Upper lobe of left lung (tissue), 4 donors: ENCODE data around the gene B3GNT2.

Source experiments
- POLR2A ChIP-seq, 4 donors: fragments of 450-650 bp; IDR thresholded peaks; one replicate each; pipeline ENCODE4 v1.5.1; 2016 to 2017; ENCODE audit warnings: antibody characterized with exemption in 4 of 4, mild to moderate bottlenecking in 2 of 4
- POLR2AphosphoS5 ChIP-seq, 2 donors: sonication (generic); formaldehyde crosslinking; IDR thresholded peaks; one replicate each; pipeline ENCODE4 v1.5.1; 2017; ENCODE audit warnings: antibody characterized with exemption in 2 of 2
- TF ChIP-seq, protein P1 (sequence below), 6 experiments: fragments of 450-650 bp in 4 of 6; fragments of 200-600 bp in 2 of 6; sonication (generic) in 2 of 6; IDR thresholded peaks; one replicate each; pipeline ENCODE4 v1.5.1; 2016 to 2019; ENCODE audit warnings: antibody characterized with exemption in 6 of 6

DNA sequence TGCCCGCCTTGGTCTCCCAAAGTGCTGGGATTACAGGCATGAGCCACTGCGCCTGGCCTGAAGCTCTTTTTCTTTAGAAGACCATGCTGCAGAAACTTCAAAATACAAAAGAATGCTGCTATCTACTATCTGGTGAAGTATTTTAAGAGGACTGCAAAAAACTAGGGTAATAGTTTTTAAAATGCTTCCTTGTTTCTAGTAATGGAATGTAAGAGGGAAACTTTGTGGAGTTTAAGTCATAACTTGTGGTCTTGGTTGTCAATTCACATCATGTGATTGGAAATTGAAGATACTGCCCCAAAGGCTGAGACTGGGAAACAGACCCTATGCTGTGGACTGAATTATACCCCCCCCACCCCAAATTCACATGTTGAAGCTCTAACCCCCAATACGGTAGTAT is 68.3 kb downstream of the B3GNT2 start:
- TF ChIP-seq POLR2AphosphoS5 (IDR thresholded peaks at IDR 0.05) (no peak), POLR2A (IDR thresholded peaks at IDR 0.05) (no peak)
- TF ChIP-seq, protein P1, sequence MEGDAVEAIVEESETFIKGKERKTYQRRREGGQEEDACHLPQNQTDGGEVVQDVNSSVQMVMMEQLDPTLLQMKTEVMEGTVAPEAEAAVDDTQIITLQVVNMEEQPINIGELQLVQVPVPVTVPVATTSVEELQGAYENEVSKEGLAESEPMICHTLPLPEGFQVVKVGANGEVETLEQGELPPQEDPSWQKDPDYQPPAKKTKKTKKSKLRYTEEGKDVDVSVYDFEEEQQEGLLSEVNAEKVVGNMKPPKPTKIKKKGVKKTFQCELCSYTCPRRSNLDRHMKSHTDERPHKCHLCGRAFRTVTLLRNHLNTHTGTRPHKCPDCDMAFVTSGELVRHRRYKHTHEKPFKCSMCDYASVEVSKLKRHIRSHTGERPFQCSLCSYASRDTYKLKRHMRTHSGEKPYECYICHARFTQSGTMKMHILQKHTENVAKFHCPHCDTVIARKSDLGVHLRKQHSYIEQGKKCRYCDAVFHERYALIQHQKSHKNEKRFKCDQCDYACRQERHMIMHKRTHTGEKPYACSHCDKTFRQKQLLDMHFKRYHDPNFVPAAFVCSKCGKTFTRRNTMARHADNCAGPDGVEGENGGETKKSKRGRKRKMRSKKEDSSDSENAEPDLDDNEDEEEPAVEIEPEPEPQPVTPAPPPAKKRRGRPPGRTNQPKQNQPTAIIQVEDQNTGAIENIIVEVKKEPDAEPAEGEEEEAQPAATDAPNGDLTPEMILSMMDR (IDR thresholded peaks at IDR 0.05): no peak
